Measurements from ENCODE around the gene SOCS2. TPM values are rescaled to one million over a fixed set of nuclear protein-coding genes. Genes with fewer than 3 reads are reported as not detected.

SOCS2 gene
- polyA plus RNA-seq, 2 of the 4 experiments (the other 2 are of a cell fraction), result 21.8 to 22.2 TPM

GRCh38 chr12:93536766-93537488 lies 35.5 kb upstream of the SOCS2 start:
- ATAC-seq, result no peak
- Histone ChIP-seq H3K4me3 (no peak overlapping the region), H3K9me3 (no peaks in the 10 kb centered on the region), H3K4me2 (no peak overlapping the region), H3K27ac (no peak overlapping the region), H3K4me1 (no peaks in the 10 kb centered on the region)
- TF ChIP-seq CHD4 (IDR thresholded peaks at IDR 0.05; ENCODE audit: borderline replicate concordance) (no peak), USF2 (IDR thresholded peaks at IDR 0.05) (no peak), MAZ (IDR thresholded peaks at IDR 0.05; ENCODE audit: borderline replicate concordance, low read depth, low read length) (no peak), PHF8 (IDR thresholded peaks at IDR 0.05; ENCODE audit: borderline replicate concordance, low read depth) (no peak), EHF (CRISPR knock-in tag; IDR thresholded peaks at IDR 0.05) (no peak), FOSL2 (IDR thresholded peaks at IDR 0.05) (no peak), FOSL2 (CRISPR knock-in tag; IDR thresholded peaks at IDR 0.05) (no peak), SMC3 (IDR thresholded peaks at IDR 0.05) (no peak), RARB (CRISPR knock-in tag; IDR thresholded peaks at IDR 0.05) (no peak), KDM5A (IDR thresholded peaks at IDR 0.05) (no peak), ZSCAN20 (CRISPR knock-in tag; IDR thresholded peaks at IDR 0.05) (no peak), CBX2 (IDR thresholded peaks at IDR 0.05; ENCODE audit: borderline replicate concordance, low read depth) (no peak), ELK1 (IDR thresholded peaks at IDR 0.05; ENCODE audit: low read depth, low read length) (no peak), E2F6 (IDR thresholded peaks at IDR 0.05; ENCODE audit: borderline replicate concordance, low read depth) (no peak), TFCP2L1 (CRISPR knock-in tag; IDR thresholded peaks at IDR 0.05) (no peak)
- POLR2A ChIA-PET, result interaction anchor here (0.5 kb wide), 1 partner anchor 300 kb away, joined by 3 read pairs; no protein-coding TSS in a partner anchor
- CTCF ChIA-PET, result interaction anchor here (1.2 to 2.1 kb wide), 6 partner anchors 9 to 565 kb away, joined by 3 to 13 read pairs (median 7); no protein-coding TSS in a partner anchor
- DNase-seq (ENCODE audit: low read depth in 1 of 2, low spot score in 1 of 2), result no peak
- WGBS (ENCODE audit: missing lambda C conversion rate), result 81% methylated on average over 5 of the region's 5 CpGs
- no peak for FAIRE-seq

- POLR2A ChIA-PET, result no interaction called here
- no peak for ATAC-seq
- H3K4me1 ChIP-seq, result no peaks in the 10 kb centered on the region
Measured at GRCh38 chr12:93537769-93538168, 34.7 kb upstream of the SOCS2 start.

More at GRCh38 chr12:93537769-93538168, 34.7 kb upstream of the SOCS2 start:
- FAIRE-seq, result no peak
- H3K4me3 ChIP-seq, result no peak overlapping the region
- no peak overlapping the region for H3K4me2 ChIP-seq
- TF ChIP-seq ESRRA (IDR thresholded peaks at IDR 0.05; ENCODE audit: borderline replicate concordance, low read length) (no peak), CEBPB (IDR thresholded peaks at IDR 0.05) (no peak), CHD2 (IDR thresholded peaks at IDR 0.05; ENCODE audit: low read length, partially characterized antibody) (no peak), POLR2A (IDR thresholded peaks at IDR 0.05; ENCODE audit: low read length) (no peak), HOXA7 (CRISPR knock-in tag; IDR thresholded peaks at IDR 0.05) (no peak), BCL3 (IDR thresholded peaks at IDR 0.05) (no peak), CBX8 (IDR thresholded peaks at IDR 0.05) (no peak), BHLHE40 (IDR thresholded peaks at IDR 0.05; ENCODE audit: low read depth, low read length) (no peak), GATA3 (IDR thresholded peaks at IDR 0.05; ENCODE audit: borderline replicate concordance) (no peak), CTCF (IDR thresholded peaks at IDR 0.05) (no peak), FOXS1 (CRISPR knock-in tag; IDR thresholded peaks at IDR 0.05) (no peak), RFX5 (IDR thresholded peaks at IDR 0.05) (no peak), ZNF302 (CRISPR knock-in tag; IDR thresholded peaks at IDR 0.05) (no peak), TP53 (CRISPR knock-in tag; IDR thresholded peaks at IDR 0.05) (no peak)
- H3K27ac ChIP-seq, result no peak overlapping the region
- 93% methylated on average over 5 of the region's 5 CpGs for WGBS (ENCODE audit: missing lambda C conversion rate)
- CTCF ChIA-PET, result interaction anchor here (1.6 to 2.1 kb wide), 4 partner anchors 10 to 564 kb away, joined by 5 to 13 read pairs (median 9); no protein-coding TSS in a partner anchor
- no peaks in the 10 kb centered on the region for H3K9me3 ChIP-seq
- no peak for DNase-seq (ENCODE audit: low read depth in 1 of 2, low spot score in 1 of 2)
